PFSK-1 (cell line): Measurements from ENCODE around the gene MRPS9.

Experiments used
- FOXP2 ChIP-seq: optimal IDR thresholded peaks from 2 replicates; pipeline ENCODE3; 2011; ENCODE audit warnings: borderline replicate concordance, control low read depth, inconsistent platforms; ENCODE audit not compliant: insufficient read depth; ENCODE audit errors: extremely low read length, extremely low read depth
- POLR2AphosphoS5 ChIP-seq: IDR thresholded peaks from 2 replicates; pipeline ENCODE4 v1.6.1; 2012; ENCODE audit warnings: low read depth, mild to moderate bottlenecking, control low read depth, low read length, moderate library complexity
- SIN3A ChIP-seq: IDR thresholded peaks from 2 replicates; pipeline ENCODE4 v1.6.1; 2012; ENCODE audit warnings: mild to moderate bottlenecking, low read length, moderate library complexity, borderline replicate concordance; ENCODE audit not compliant: insufficient read depth
- TAF1 ChIP-seq: IDR thresholded peaks from 2 replicates; pipeline ENCODE4 v1.6.1; 2012; ENCODE audit warnings: low read length, control low read depth, borderline replicate concordance; ENCODE audit not compliant: insufficient read depth
- TF ChIP-seq, protein P1 (sequence below), 2 experiments: IDR thresholded peaks; 2 replicates each; pipeline versions ENCODE4 v1.6.1 to v1.8.0; 2011 to 2012; ENCODE audit warnings: low read depth in 2 of 2, low read length in 2 of 2, control low read depth in 1 of 2, inconsistent platforms in 1 of 2, mild to moderate bottlenecking in 1 of 2, moderate library complexity in 1 of 2; ENCODE audit not compliant: insufficient read depth in 1 of 2

The MRPS9 gene

DNA sequence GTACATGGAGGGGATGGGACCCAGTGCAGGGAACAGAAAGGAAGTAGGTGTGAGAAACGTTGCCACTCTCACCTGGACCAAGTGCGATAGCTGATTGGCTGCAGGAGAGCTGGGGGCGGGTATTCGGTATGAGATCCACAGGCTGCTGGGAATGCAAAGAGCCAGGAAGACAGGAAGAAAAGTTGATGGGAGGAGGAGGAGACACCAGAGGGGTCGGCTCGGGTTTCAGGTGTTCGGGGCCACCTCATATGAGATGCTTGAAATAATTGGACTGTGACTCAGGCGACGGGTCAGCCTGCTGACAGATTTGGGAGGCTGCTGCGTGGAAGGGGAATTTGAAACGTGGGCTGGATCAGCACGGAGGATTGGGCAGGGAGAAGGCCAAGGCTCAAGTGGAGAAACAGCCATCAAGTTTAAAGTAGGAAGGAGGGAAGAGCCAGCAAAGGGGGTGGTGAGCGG, 65.1 kb downstream of the MRPS9 start:
- no peak for TF ChIP-seq SIN3A
- TF ChIP-seq FOXP2 = no peak
- no peak for TF ChIP-seq POLR2AphosphoS5
- TF ChIP-seq TAF1 = no peak
- TF ChIP-seq, protein P1, sequence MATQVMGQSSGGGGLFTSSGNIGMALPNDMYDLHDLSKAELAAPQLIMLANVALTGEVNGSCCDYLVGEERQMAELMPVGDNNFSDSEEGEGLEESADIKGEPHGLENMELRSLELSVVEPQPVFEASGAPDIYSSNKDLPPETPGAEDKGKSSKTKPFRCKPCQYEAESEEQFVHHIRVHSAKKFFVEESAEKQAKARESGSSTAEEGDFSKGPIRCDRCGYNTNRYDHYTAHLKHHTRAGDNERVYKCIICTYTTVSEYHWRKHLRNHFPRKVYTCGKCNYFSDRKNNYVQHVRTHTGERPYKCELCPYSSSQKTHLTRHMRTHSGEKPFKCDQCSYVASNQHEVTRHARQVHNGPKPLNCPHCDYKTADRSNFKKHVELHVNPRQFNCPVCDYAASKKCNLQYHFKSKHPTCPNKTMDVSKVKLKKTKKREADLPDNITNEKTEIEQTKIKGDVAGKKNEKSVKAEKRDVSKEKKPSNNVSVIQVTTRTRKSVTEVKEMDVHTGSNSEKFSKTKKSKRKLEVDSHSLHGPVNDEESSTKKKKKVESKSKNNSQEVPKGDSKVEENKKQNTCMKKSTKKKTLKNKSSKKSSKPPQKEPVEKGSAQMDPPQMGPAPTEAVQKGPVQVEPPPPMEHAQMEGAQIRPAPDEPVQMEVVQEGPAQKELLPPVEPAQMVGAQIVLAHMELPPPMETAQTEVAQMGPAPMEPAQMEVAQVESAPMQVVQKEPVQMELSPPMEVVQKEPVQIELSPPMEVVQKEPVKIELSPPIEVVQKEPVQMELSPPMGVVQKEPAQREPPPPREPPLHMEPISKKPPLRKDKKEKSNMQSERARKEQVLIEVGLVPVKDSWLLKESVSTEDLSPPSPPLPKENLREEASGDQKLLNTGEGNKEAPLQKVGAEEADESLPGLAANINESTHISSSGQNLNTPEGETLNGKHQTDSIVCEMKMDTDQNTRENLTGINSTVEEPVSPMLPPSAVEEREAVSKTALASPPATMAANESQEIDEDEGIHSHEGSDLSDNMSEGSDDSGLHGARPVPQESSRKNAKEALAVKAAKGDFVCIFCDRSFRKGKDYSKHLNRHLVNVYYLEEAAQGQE (IDR thresholded peaks at IDR 0.05; ENCODE audit: insufficient read depth in 1 of 2, low read depth in 2 of 2, low read length in 2 of 2) = no peak

DNA sequence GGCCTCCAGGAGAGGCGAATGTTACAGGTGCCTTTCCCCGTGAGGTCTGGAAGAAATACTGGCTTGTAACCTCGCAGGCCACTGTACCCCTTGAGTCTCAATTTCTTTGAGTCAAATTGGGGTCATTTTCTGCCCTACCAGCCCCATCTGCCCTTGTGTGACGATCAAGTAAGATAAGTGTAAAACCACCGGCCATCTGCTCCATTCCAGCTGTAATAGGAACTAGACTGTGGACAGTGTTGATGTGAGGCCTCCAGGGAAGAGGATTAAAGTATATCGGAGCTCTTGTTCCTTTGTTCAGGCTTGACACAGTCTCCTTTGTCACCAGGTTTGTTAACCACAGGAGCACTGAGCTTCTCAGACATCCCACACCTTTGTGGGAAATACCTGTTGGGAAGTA, 65.6 kb downstream of the MRPS9 start:
- no peak for TF ChIP-seq SIN3A
- no peak for TF ChIP-seq POLR2AphosphoS5
- TF ChIP-seq, protein P1 (IDR thresholded peaks at IDR 0.05; ENCODE audit: insufficient read depth in 1 of 2, low read depth in 2 of 2, low read length in 2 of 2) = no peak
- TF ChIP-seq TAF1 = no peak
- no peak for TF ChIP-seq FOXP2

DNA sequence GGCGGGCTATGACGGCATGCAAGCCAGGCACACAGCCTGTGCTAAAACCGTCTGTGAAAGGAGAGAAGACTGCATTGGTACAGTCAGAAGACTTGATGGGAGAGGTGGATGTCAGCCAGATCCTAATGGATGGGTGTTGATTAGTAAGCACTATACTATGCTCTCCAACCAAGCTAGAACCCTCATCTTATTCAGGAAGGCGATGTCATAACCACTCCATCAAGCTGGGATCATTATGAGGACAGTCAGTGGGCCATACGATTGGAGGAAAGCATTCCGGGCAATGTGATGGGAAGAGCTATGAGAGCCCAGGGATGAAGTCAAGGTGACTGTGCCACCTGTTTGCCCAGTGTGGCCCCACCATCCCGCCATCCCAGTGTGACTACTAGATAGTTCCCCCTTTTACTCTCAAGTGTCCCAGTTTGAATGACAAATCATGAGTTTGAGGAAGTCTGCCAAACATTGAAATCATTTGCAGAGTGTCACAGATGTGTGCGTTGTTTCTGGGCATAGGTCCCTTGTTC, 66.4 kb downstream of the MRPS9 start:
- TF ChIP-seq SIN3A = no peak
- TF ChIP-seq, protein P1 (IDR thresholded peaks at IDR 0.05; ENCODE audit: insufficient read depth in 1 of 2, low read depth in 2 of 2, low read length in 2 of 2) = no peak
- TF ChIP-seq TAF1 = no peak
- no peak for TF ChIP-seq POLR2AphosphoS5
- no peak for TF ChIP-seq FOXP2

DNA sequence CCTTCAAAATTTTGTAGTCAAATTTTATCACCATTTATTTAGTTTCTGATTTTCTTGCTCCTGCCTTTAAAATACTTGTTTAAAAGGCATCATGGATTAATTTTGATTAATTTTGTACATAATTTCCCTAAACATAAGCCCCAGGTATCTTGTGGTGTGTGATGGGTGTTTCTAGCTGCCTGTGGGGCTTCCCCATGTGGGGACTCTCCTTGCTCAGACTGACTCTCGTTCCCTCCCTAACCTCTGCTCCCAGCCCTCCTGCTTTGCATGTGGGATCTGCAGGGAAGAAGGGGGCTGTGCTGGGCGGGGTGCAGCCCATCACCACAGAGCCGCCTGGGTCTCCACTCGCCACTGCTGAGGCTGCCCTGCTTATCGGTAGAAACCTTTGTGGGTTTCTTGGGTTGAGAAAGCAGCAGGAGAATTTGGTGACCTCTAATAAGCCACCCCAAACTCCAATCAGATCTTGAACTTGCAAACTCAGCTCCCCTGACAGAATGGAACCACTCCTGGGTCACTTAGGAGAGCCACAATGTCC, 72.5 kb downstream of the MRPS9 start:
- TF ChIP-seq SIN3A = no peak
- no peak for TF ChIP-seq TAF1
- TF ChIP-seq FOXP2 = no peak
- TF ChIP-seq POLR2AphosphoS5 = no peak
- TF ChIP-seq, protein P1 (IDR thresholded peaks at IDR 0.05; ENCODE audit: insufficient read depth in 1 of 2, low read depth in 2 of 2, low read length in 2 of 2) = no peak
